ENCODE data around the gene KCNQ1.

Gene KCNQ1

DNA sequence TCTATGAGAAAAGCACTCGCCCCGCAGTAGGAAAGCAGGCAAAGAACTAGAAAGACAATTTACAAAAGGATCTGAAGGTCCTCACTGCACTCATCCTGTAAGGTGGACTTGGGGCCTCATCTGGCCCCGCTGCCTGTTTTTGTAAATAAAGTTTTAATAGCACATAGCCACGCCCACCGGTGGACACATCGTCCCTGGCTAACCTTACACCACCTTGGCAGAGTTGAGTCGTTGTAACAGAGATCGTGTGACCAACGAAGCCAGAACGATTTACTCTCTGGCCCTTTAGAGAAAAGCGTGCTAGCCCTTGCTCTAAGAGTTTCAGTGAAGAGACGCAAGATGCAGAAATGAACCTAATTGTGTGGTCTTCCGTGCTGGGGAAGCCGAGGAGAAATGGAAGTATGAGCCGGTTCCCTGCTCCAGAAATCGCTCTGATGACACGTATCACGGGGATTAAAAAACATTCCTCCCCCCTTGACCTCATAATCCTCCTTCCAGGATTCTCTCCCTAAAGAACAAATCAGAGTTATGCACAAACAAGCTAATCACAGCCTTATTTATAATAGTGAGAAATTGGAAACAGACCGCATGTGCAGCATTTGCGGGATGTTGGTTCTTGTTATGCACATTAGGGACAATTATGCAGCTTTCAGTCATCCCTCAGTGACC, 360.7 kb downstream of the KCNQ1 start:
- no peak for DNase-seq

- DNase-seq: no peak
These were observed 361.7 kb downstream of the KCNQ1 start for GRCh38 chr11:2806351-2807024.

GRCh38 chr11:2807025-2807681, 362.3 kb downstream of the KCNQ1 start:
- DNase-seq: peak in 1 of 2 experiments; percentile 20

- no peak for DNase-seq
These were observed 363.0 kb downstream of the KCNQ1 start for GRCh38 chr11:2807801-2808241.

- DNase-seq: no peak
These were observed 364.3 kb downstream of the KCNQ1 start for GRCh38 chr11:2808850-2809846.

GRCh38 chr11:2809854-2810253, 365.0 kb downstream of the KCNQ1 start:
- DNase-seq: no peak

DNA sequence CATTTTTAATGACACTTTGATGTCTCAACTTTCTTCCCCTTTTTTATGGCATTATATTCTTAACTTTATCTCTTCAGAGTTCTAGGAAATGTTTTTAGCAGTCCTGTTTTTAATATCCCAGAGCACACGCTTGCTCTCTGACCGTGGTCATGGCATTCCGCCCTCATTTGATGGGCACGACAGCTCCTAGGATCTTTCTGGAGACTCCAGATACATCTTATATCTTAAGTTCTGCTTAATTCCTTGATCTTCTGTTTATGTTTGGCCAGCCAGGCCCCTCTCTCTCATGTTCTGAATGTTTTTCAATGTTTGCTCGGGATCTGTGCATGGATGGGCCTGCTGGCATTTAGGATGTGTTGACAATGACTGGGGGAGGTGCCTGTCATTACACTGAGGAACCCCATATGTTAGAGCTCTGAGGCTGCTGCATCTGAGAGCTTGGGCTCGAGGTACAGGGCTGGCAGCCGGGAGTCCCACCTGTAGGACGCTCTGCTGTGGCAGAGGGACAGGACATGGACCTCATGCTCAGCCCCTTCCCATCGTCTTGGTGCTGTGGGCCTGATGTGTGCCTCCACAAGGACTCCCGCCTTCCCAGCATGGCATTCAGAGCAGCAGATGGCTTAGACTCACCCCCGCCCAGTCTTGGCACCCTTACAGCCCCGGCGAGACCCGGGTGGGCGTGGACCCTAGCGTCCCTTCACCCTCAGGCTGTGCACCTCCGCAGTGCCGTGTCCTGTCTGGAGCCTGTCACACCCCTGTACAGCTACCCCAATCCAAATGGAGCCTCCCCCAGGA, 365.8 kb downstream of the KCNQ1 start:
- DNase-seq: no peak

DNA sequence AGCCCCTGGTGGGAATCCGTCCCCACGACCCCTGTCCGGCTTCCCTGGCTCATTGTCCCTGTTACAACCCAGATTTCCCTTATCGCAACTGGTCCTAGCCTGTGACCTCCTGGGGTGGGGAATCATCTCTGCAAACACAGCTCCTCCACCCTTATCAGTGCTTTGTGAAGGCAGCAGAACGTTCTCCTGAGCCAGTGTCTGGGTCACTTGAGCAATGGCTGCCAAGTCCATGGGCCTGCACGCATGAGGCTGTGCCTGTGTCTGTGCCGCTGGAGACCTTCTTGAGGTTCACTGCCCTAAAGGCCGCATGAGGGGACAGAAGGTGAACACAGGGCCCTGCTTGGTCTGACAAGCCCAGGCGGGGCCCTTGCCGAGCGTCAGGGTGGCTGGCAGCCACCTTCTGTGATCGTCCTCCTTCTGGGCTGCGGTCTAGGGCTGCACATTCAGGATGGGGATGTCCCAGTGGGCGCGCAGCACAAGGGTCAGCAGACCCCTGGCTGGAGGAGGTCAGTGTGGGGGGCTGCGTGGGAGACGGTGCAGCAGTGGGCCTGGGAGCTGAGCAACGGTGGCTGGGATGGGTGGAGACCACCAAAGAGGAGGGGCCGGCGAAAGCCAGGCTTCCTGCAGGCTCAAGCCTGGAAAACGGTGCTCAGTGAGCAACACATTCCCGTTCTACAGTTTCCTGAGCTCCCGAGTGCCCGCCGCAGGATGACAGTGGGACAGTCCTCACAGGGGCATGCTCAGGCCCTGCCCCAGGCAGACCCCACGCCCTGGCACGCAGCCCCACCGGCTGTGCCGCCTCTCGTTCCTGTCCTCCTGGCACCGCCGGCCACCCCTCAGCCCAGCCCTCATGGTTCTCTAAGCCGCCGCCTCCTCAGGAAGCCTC, 366.6 kb downstream of the KCNQ1 start:
- no peak for DNase-seq

GRCh38 chr11:2812371-2812991, 367.7 kb downstream of the KCNQ1 start:
- no peak for DNase-seq

- DNase-seq: peak; percentile 48 to 73
These were observed 368.5 kb downstream of the KCNQ1 start for GRCh38 chr11:2813141-2813908.

DNA sequence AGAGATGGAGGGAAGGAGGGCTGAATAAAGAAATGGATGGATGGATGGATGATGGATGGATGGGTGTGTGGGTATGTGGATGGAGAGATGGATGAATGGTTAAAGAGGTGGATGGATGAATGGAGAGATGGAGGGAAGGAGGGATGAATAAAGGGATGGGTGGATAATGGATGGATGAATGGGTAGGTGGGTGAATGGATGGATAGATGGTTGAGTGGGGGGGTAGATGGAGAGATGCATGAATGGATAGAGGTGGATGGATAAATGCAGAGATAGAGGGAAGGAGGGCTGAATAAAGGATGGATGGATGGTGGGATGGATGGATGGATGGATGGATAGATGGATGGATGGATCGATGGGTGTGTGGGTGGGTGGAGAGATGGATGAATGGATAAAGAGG, 369.2 kb downstream of the KCNQ1 start:
- DNase-seq: no peak

DNA sequence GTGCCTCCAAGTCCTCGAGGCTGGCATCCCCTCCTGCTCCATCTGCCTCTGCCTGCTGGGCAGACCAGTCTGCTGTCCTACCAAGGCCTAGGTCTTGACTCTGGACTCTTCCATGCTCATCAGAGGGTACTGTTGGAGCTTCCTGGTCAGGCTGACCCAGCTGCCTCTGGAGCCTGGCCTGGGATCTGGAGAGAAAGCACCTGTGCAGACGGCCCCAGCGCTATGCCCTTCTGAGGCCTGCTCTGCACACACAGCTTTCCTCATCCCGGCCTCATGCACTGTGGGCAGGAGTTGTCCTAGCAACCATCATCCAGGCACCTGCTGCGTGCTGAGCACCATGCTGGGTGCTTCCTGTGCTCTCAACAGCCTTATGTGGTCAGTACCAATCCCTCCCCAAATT, 369.9 kb downstream of the KCNQ1 start:
- peak in 1 of 2 experiments; percentile 37 for DNase-seq

DNA sequence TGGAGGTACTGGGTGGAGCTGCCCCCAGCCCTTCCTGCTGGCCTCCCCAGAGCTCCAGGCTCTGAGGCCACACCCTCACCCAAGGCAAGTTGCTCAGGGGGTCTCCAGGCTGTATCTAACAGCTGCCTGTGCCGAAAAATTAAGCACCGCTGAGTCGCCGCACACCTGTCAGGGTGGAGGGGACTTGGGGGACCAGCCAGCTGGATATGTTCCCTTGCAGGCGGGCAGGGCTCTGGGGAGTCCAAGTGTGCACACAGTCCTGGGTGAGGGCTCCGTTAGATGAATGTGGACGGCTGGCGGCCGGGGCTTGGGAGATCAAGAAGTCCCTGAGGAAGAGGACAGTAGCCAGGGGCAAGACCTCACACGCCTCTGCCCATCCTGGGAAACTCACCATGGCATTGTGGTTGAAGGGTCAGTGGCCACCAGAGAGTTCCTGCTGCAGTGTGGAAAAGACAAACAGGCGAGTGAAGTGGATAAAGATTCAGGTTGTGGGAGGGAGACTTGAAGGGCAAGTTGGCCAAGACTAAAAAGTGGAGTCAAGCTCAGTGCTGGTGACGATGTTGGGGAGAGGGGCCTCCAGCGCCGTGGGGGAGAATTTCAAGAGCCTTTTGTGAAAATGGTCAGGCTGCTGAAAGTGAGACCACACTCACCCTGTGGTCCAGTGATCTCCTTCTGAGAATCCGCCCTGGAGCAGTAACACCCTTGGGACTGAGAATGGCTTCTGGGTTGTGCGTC, 371.1 kb downstream of the KCNQ1 start:
- no peak for DNase-seq

DNA sequence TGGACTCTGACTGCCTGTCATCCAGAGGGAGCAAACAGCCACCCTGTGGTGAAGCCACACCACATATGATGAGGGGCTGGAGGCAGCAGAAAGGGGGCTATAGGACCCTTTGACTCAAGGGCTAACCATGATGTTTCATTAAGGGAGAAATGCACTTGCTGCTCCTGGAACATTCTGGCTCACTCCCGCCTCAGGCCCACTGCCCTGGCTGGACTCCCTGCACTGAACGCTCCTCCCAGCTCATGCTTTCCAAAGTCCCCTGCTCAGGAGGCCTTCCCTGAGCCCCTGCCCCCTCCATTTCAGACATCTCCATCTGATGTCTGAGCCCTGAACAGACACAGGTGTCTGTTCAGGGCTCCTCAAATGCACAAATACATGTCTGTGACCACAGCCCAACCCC, 371.7 kb downstream of the KCNQ1 start:
- no peak for DNase-seq

DNA sequence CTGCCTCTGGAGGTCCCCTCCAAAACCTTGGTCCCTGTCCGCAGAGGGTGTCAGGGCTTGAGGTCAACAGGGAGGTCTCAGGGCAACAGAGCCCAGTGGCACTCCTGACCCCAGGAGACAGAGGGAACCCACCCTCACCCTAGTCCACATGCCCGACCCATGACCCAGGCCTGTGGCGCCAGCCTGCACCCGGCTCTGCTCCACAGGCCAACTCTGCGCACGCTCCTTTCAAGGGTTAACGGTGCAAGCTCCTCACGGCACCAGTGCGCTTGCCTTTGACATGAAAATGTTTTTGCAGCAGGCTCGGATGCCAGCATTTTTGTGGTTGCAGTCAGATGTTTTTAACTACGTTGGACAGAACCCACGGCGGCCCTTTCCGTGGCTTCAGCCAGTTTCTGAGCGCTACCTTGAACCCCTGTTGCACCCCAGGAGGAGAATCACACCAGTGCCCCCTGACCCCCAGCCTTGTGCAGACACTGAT, 372.2 kb downstream of the KCNQ1 start:
- DNase-seq: no peak

DNA sequence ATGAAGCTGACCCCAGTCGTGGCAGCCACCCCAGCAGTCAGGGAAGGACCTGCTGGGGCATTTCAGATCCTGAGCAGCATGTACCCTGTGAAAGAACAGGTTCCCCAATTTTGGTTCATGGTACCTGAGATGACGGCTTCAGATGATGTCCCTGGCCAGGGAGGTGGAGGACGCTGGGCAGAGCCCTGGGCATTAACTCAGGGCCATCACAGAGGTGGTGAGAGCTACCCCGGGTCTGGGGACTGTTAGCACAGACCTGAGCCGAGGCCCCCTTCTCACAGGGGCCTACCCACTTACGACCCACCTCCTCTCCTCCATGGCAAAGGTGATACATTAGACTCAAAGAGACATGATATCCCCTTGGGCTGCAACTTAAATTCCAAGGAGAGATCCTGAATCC, 372.6 kb downstream of the KCNQ1 start:
- no peak for DNase-seq

GRCh38 chr11:2818021-2818420, 373.2 kb downstream of the KCNQ1 start:
- no peak for DNase-seq

DNA sequence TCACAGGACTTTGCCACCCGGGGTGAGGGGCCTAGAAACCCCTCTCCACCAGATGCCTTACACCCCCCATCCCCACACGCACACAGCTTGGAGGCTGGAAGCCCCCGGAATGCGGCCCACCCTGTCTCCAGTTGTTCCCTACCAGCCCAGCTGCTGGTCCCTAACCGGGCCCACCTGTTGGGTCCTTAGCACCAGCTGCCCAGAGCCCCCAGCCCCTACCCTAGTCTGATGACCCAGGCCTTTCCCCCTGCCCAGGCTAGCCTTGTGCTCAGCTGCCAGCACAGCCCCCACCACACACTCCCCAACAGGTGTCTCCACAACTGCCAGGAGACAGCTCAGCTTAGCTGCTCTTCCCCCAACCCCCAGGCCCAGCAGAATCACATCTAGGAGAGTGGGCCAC, 373.7 kb downstream of the KCNQ1 start:
- no peak for DNase-seq

DNA sequence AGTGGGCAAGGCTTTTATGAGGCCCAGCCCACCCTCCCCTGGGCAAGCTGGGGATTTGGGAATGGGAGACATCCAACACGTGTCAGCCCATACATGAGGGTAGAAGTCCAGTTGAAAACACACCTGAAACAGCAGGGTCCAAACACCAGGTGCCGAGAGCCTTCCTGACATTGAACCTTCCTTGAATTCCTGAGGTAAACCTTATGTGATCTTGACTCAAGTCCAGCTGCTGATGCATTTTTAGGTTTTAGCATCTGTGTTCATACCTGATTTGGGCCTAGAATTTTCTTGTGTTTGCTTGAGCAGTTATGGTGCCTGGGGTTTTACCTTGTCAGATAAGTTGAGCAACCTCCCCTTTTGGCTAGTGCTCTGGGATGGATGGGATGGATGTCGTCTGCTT, 374.5 kb downstream of the KCNQ1 start:
- no peak for DNase-seq
